NB4 (cell line): ENCODE results near the gene ACY1.

Experiments used
- DNase-seq: peaks from one replicate; pipeline ENCODE4 v3.0.0; 2010; ENCODE audit warnings: low read depth
- H3K4me3 ChIP-seq: one replicate; pipeline ENCODE4 v1.5.1; 2011; ENCODE audit warnings: mild to moderate bottlenecking, low read depth, low read length, moderate library complexity
- CTCF ChIP-seq: IDR thresholded peaks from one replicate; pipeline ENCODE4 v1.5.1; 2012; ENCODE audit warnings: low read depth, low read length
- MAX ChIP-seq: IDR thresholded peaks from 2 replicates; pipeline ENCODE4 v1.6.1; 2011; ENCODE audit warnings: low read depth, low read length
- MYC ChIP-seq: IDR thresholded peaks from 2 replicates; pipeline ENCODE4 v1.6.1; 2011; ENCODE audit warnings: low read depth, low read length
- POLR2A ChIP-seq: IDR thresholded peaks from 2 replicates; pipeline ENCODE4 v1.6.1; 2011; ENCODE audit warnings: mild to moderate bottlenecking; ENCODE audit not compliant: insufficient read length; ENCODE audit errors: extremely low read depth

Gene ACY1

GRCh38 chr3:51953445-51953844 lies 29.9 kb upstream of the ACY1 start:
- TF ChIP-seq CTCF (no peak), MYC (no peak), MAX (no peak), POLR2A (no peak)
- H3K4me3 ChIP-seq = no peak overlapping the region
- DNase-seq = peak; percentile 88

- peak; percentile 69 for DNase-seq
- no peak for TF ChIP-seq POLR2A
- TF ChIP-seq CTCF = no peak
- no peak for TF ChIP-seq MAX
- TF ChIP-seq MYC = no peak
Observed at GRCh38 chr3:51954105-51954504, 29.2 kb upstream of the ACY1 start.

GRCh38 chr3:51954713-51955112 lies 28.6 kb upstream of the ACY1 start:
- TF ChIP-seq MAX (no peak), POLR2A (no peak)
- no peak overlapping the region for H3K4me3 ChIP-seq
- no peak for DNase-seq

More at GRCh38 chr3:51954105-51954504, 29.2 kb upstream of the ACY1 start:
- H3K4me3 ChIP-seq = no peak overlapping the region

- no peak within 1 kb of the TSS for H3K4me3 ChIP-seq
Observed at GRCh38 chr3:51955175-51955892, 28.0 kb upstream of the ACY1 start, which contains the start of gene GPR62. Gene GPR62 (plus strand): TSS chr3:51955381. CDS start chr3:51955653, 272 bp downstream.

GRCh38 chr3:51955893-51956770 lies 27.2 kb upstream of the ACY1 start:
- DNase-seq = peak; percentile 53
- no peak overlapping the region for H3K4me3 ChIP-seq

More at GRCh38 chr3:51955175-51955892, 28.0 kb upstream of the ACY1 start, which contains the start of gene GPR62:
- no peak for DNase-seq
- no peak for TF ChIP-seq MYC
- no peak for TF ChIP-seq POLR2A
- TF ChIP-seq MAX = no peak
- no peak for TF ChIP-seq CTCF

More at GRCh38 chr3:51955893-51956770, 27.2 kb upstream of the ACY1 start:
- TF ChIP-seq CTCF (peak; percentile 37), MAX (no peak), POLR2A (no peak)
